ENCODE results near the gene RABL6. TPM values are rescaled to one million over a fixed set of nuclear protein-coding genes. Genes with fewer than 3 reads are reported as not detected.
"Not testable (repeated sequence)": the region's sequence is repeated elsewhere in the genome, so short reads cannot be mapped to it uniquely, and the experiment has no call there.

RABL6 gene
- total RNA-seq, 2 donors from 2014 or later = 48.4 to 61.7 TPM

GRCh38 chr9:136835932-136836904 is 28.5 kb downstream of the RABL6 start:
- Histone ChIP-seq H3K4me1 (peaks cover 0 to 12% of the 10 kb centered on the region in 2 donors), H3K4me3 (no peak overlapping the region), H3K9me3 (no peaks in the 10 kb centered on the region), H3K27me3 (no peaks in the 10 kb centered on the region), H3K27ac (no peak overlapping the region), H3K36me3 (peaks cover 35% of the 10 kb centered on the region)
- DNase-seq (ENCODE audit: low spot score) = no peak
- no peak for TF ChIP-seq CTCF (IDR thresholded peaks at IDR 0.05)

DNA sequence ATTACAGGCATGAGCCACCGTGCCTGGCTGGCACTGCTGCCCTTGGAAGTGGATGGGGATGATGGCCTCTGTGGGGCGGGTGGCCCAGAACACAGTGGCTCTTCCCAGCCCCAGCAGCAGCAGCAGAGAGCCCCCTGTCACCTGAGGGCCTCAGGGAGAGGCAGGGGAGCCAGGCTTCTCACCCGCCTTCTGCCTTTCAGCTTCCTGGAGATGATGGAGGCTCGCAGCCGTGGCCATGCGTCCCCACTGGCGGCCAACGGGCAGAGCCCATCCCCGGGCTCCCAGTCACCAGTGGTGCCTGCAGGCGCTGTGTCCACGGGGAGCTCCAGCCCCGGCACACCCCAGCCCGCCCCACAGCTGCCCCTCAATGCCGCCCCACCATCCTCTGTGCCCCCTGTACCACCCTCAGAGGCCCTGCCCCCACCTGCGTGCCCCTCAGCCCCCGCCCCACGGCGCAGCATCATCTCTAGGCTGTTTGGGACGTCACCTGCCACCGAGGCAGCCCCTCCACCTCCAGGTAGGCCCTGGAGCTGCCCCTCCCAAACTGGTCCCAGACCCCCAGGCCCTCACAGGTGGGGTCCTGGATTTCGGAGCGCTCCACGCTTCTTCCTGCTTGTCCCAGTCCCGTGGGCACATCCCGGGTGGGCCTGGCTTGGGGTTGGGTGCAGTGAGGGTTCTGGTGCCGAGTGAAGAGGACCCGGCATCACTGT is 29.6 kb downstream of the RABL6 start:
- Histone ChIP-seq H3K36me3 (peaks cover 24% of the 10 kb centered on the region), H3K27ac (no peak overlapping the region)
- DNase-seq (ENCODE audit: low spot score) = no peak

DNA sequence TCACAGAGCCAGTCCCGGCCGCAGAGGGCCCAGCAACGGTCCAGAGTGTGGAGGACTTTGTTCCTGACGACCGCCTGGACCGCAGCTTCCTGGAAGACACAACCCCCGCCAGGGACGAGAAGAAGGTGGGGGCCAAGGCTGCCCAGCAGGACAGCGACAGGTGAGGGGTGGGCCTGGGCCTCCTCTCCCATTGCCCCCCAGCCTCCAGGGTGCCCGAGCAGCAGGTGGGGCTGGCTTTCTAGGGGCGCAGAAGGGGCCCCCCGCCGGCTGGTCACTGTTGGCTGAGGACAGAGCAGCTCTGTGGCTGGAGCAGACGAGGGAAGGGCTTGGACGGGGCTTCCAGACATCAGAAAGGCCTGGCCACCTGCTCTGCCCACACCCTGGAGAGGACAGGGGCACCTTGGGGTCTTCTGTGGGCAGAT is 30.1 kb downstream of the RABL6 start:
- not testable (repeated sequence) for H3K4me3 ChIP-seq

More for the DNA sequence above, 29.6 kb downstream of the RABL6 start:
- H3K9me3 ChIP-seq = no peaks in the 10 kb centered on the region
- peaks cover 0 to 22% of the 10 kb centered on the region in 2 donors for H3K4me1 ChIP-seq
- TF ChIP-seq CTCF (IDR thresholded peaks at IDR 0.05) = no peak
- no peaks in the 10 kb centered on the region for H3K27me3 ChIP-seq
- no peak overlapping the region for H3K4me3 ChIP-seq

GRCh38 chr9:136838314-136839228 is 30.8 kb downstream of the RABL6 start:
- Histone ChIP-seq H3K9me3 (no peaks in the 10 kb centered on the region), H3K36me3 (peaks cover 20% of the 10 kb centered on the region), H3K4me3 (no peak overlapping the region), H3K4me1 (peaks cover 0 to 35% of the 10 kb centered on the region in 2 donors), H3K27ac (no peak overlapping the region), H3K27me3 (no peaks in the 10 kb centered on the region)
- no peak for DNase-seq (ENCODE audit: low spot score)
- TF ChIP-seq CTCF (IDR thresholded peaks at IDR 0.05) = no peak

More for the DNA sequence above, 30.1 kb downstream of the RABL6 start:
- not testable (repeated sequence) for H3K27me3 ChIP-seq; H3K9me3 ChIP-seq; H3K27ac ChIP-seq; DNase-seq (ENCODE audit: low spot score)
- H3K4me1 ChIP-seq = peaks cover 0 to 28% of the 10 kb centered on the region in 2 donors
- peaks cover 20% of the 10 kb centered on the region for H3K36me3 ChIP-seq

DNA sequence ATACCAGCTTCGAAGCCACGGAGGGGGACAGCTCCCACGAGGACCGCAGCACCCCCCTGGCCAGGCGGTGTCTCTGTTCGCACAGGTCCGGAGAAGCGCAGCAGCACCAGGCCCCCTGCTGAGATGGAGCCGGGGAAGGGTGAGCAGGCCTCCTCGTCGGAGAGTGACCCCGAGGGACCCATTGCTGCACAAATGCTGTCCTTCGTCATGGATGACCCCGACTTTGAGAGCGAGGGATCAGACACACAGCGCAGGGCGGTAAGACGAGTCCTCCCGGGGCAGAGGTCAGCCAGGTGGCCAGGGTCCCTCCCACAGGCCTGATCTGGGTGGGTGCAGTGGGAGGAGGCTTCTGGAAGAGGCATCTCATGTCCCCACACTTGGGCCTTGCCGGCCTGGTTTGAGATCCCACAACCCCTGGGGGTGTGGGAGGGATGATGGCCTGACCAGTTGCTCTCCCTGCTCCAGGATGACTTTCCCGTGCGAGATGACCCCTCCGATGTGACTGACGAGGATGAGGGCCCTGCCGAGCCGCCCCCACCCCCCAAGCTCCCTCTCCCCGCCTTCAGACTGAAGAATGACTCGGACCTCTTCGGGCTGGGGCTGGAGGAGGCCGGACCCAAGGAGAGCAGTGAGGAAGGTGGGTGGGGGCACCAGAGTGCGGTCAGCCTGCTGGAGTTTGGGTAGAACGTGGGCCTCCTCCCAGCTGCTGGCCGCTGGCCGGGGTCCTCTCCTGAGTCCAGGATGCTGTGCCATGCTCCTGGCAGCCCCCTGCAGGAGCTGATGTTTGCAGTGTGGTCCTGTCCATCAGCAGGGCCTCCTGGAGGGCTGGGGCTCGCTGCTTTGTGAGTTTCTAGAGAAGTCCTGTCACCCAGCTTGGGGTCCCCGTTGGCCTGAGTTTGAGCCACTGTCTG is 31.7 kb downstream of the RABL6 start:
- peaks cover 20% of the 10 kb centered on the region for H3K36me3 ChIP-seq

More for the DNA sequence above, 31.7 kb downstream of the RABL6 start:
- no peak for TF ChIP-seq CTCF (IDR thresholded peaks at IDR 0.05)
- Histone ChIP-seq H3K4me3 (no peak overlapping the region), H3K9me3 (no peaks in the 10 kb centered on the region), H3K27ac (no peak overlapping the region), H3K4me1 (peaks cover 0 to 44% of the 10 kb centered on the region in 2 donors), H3K27me3 (no peaks in the 10 kb centered on the region)
- no peak for DNase-seq (ENCODE audit: low spot score)

Data from right atrium auricular region (tissue), 2 donors.